HUDEP-2 (cell line): ENCODE data around the gene TMEM101.
"Not testable (repeated sequence)": the region's sequence is repeated elsewhere in the genome, so short reads cannot be mapped to it uniquely, and the experiment has no call there.

Experiments used
- DNase-seq, 76 experiments: peaks; one replicate each; lab custom pipeline; 2025; ENCODE audit not compliant: unreplicated experiment in 76 of 76; lab: John Stamatoyannopoulos, UW

TMEM101 gene

GRCh38 chr17:43979011-43979410 is 35.8 kb downstream of the TMEM101 start:
- DNase-seq = no peak

- DNase-seq = no peak
These were observed 36.7 kb downstream of the TMEM101 start for GRCh38 chr17:43978078-43978477.

- no peak for DNase-seq
These were observed 37.6 kb downstream of the TMEM101 start for GRCh38 chr17:43976963-43977837.

GRCh38 chr17:43975898-43976297 is 38.9 kb downstream of the TMEM101 start:
- no peak for DNase-seq

GRCh38 chr17:43974382-43975266 is 40.1 kb downstream of the TMEM101 start:
- DNase-seq = no peak

- not testable (repeated sequence) for DNase-seq
These were observed 42.1 kb downstream of the TMEM101 start for GRCh38 chr17:43972444-43973212.

GRCh38 chr17:43971436-43971835 is 43.3 kb downstream of the TMEM101 start:
- not testable (repeated sequence) for DNase-seq

GRCh38 chr17:43970366-43970765 is 44.4 kb downstream of the TMEM101 start:
- DNase-seq = no peak

- DNase-seq = no peak
These were observed 47.4 kb downstream of the TMEM101 start for GRCh38 chr17:43967251-43967875.

- DNase-seq = no peak
These were observed 48.5 kb downstream of the TMEM101 start for GRCh38 chr17:43966276-43966675.

- DNase-seq = no peak
These were observed 52.3 kb downstream of the TMEM101 start for GRCh38 chr17:43962479-43962878.

GRCh38 chr17:43961954-43962353 is 52.8 kb downstream of the TMEM101 start:
- DNase-seq = no peak

GRCh38 chr17:43961292-43961691 is 53.5 kb downstream of the TMEM101 start:
- DNase-seq = not testable (repeated sequence)
